SK-N-SH treated with all-trans-retinoic acid at 6 μM for 48 hours (cell line): ENCODE data around the gene RLN1.

Experiments used
- ARNTL ChIP-seq: fragments of 450-650 bp; formaldehyde crosslinking; IDR thresholded peaks from 2 replicates; pipeline ENCODE4 v1.5.0; 2020; ENCODE audit warnings: low read depth, mild to moderate bottlenecking, moderate library complexity, borderline replicate concordance
- ESRRG ChIP-seq: fragments of 250-450 bp; sonication (Bioruptor Pico); IDR thresholded peaks from 2 replicates; pipeline ENCODE4 v1.6.1; 2021; ENCODE audit warnings: mild to moderate bottlenecking
- ISL1 ChIP-seq: fragments of 250-450 bp; sonication (Bioruptor Pico); IDR thresholded peaks from 2 replicates; pipeline ENCODE4 v2.1.2; 2022; ENCODE audit warnings: mild to moderate bottlenecking, moderate library complexity
- PPARA ChIP-seq: fragments of 250-450 bp; sonication (Bioruptor Pico); IDR thresholded peaks from 2 replicates; pipeline ENCODE4 v1.5.0; 2020; ENCODE audit warnings: mild to moderate bottlenecking, borderline replicate concordance
- RARB ChIP-seq: fragments of 250-450 bp; sonication (Bioruptor Pico); IDR thresholded peaks from 2 replicates; pipeline ENCODE4 v1.8.0; 2021; ENCODE audit warnings: mild to moderate bottlenecking, moderate library complexity
- ZFP3 ChIP-seq: fragments of 250-450 bp; sonication (Bioruptor Pico); IDR thresholded peaks from 2 replicates; pipeline ENCODE4 v1.5.0; 2020; ENCODE audit warnings: mild to moderate bottlenecking, moderate library complexity
- ZNF565 ChIP-seq: fragments of 450-650 bp; formaldehyde crosslinking; conservative IDR thresholded peaks from 2 replicates; pipeline ENCODE4 v1.5.0; 2020; ENCODE audit warnings: low read depth, mild to moderate bottlenecking, moderate library complexity
- TF ChIP-seq, protein P1 (sequence below): fragments of 250-450 bp; sonication (Bioruptor Pico); IDR thresholded peaks from 2 replicates; pipeline ENCODE4 v1.8.0; 2020; ENCODE audit warnings: mild to moderate bottlenecking, moderate library complexity, borderline replicate concordance
- TF ChIP-seq, protein P2 (sequence below): fragments of 250-450 bp; sonication (Bioruptor Pico); IDR thresholded peaks from 2 replicates; pipeline ENCODE4 v1.5.1; 2020; ENCODE audit warnings: low read depth, mild to moderate bottlenecking, moderate library complexity
- TF ChIP-seq, protein P3 (sequence below): fragments of 250-450 bp; sonication (Bioruptor Pico); IDR thresholded peaks from 2 replicates; pipeline ENCODE4 v1.5.0; 2020; ENCODE audit warnings: mild to moderate bottlenecking, moderate library complexity

DNA sequence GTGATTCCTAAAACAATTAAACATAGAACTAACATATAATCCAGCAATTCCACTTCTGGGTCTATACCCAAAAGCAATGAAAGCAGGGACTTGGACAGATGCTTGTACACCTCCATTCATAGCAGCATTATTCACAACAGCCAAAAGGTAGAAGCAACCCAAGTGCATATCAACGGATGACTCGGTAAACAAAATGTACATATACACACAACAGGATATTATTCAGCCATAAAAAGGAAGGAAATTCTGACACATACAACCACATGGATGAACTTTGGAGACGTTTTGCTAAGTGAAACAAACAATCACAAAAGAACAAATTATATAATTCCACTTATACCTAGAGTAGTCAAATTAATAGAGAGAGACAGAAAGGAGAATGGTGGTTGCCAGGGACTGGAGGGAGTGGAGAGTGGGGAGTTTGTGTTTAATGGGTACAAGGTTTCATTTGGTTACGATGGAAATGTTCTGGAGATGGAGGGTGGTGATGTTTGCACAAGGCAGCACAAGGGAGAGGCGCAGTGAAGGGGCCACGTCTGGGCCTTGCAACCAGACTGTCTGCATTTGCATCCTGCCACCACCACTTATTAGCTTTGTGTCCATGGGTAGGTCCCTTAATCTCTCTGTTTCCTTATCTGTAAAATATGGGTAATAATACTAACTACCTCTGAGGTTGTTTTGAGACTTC lies 36.3 kb upstream of the RLN1 start:
- TF ChIP-seq ISL1 (CRISPR knock-in tag) (no peak), ZNF565 (no peak), ESRRG (no peak), ZFP3 (CRISPR knock-in tag) (no peak), ARNTL (CRISPR knock-in tag) (no peak), RARB (CRISPR knock-in tag) (no peak), PPARA (no peak)
- TF ChIP-seq, protein P1, sequence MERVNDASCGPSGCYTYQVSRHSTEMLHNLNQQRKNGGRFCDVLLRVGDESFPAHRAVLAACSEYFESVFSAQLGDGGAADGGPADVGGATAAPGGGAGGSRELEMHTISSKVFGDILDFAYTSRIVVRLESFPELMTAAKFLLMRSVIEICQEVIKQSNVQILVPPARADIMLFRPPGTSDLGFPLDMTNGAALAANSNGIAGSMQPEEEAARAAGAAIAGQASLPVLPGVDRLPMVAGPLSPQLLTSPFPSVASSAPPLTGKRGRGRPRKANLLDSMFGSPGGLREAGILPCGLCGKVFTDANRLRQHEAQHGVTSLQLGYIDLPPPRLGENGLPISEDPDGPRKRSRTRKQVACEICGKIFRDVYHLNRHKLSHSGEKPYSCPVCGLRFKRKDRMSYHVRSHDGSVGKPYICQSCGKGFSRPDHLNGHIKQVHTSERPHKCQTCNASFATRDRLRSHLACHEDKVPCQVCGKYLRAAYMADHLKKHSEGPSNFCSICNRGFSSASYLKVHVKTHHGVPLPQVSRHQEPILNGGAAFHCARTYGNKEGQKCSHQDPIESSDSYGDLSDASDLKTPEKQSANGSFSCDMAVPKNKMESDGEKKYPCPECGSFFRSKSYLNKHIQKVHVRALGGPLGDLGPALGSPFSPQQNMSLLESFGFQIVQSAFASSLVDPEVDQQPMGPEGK, result no peak
- TF ChIP-seq, protein P2, sequence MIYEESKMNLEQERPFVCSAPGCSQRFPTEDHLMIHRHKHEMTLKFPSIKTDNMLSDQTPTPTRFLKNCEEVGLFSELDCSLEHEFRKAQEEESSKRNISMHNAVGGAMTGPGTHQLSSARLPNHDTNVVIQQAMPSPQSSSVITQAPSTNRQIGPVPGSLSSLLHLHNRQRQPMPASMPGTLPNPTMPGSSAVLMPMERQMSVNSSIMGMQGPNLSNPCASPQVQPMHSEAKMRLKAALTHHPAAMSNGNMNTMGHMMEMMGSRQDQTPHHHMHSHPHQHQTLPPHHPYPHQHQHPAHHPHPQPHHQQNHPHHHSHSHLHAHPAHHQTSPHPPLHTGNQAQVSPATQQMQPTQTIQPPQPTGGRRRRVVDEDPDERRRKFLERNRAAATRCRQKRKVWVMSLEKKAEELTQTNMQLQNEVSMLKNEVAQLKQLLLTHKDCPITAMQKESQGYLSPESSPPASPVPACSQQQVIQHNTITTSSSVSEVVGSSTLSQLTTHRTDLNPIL (CRISPR knock-in tag), result no peak
- TF ChIP-seq, protein P3, sequence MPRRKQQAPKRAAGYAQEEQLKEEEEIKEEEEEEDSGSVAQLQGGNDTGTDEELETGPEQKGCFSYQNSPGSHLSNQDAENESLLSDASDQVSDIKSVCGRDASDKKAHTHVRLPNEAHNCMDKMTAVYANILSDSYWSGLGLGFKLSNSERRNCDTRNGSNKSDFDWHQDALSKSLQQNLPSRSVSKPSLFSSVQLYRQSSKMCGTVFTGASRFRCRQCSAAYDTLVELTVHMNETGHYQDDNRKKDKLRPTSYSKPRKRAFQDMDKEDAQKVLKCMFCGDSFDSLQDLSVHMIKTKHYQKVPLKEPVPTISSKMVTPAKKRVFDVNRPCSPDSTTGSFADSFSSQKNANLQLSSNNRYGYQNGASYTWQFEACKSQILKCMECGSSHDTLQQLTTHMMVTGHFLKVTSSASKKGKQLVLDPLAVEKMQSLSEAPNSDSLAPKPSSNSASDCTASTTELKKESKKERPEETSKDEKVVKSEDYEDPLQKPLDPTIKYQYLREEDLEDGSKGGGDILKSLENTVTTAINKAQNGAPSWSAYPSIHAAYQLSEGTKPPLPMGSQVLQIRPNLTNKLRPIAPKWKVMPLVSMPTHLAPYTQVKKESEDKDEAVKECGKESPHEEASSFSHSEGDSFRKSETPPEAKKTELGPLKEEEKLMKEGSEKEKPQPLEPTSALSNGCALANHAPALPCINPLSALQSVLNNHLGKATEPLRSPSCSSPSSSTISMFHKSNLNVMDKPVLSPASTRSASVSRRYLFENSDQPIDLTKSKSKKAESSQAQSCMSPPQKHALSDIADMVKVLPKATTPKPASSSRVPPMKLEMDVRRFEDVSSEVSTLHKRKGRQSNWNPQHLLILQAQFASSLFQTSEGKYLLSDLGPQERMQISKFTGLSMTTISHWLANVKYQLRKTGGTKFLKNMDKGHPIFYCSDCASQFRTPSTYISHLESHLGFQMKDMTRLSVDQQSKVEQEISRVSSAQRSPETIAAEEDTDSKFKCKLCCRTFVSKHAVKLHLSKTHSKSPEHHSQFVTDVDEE (CRISPR knock-in tag), result no peak
